Activated CD8-positive, alpha-beta T cell treated with anti-CD3 and anti-CD28 coated beads for 36 hours (primary cell): ENCODE measurements around the gene FILIP1L. TPM values are rescaled to one million over a fixed set of nuclear protein-coding genes. Genes with fewer than 3 reads are reported as not detected.
A peak's percentile ranks its signal among the peaks of the same experiment; 100 is the strongest.
"Not testable (repeated sequence)": the region's sequence is repeated elsewhere in the genome, so short reads cannot be mapped to it uniquely, and the experiment has no call there.

ENCODE experiments used
- ATAC-seq: fragments of 200-7000 bp; cut with Tn5 transposase; one replicate; pipeline ENCODE4 v1.10.0; 2021; ENCODE audit warnings: mild to moderate bottlenecking, moderate library complexity
- CTCF ChIA-PET: fragments of 350-600 bp; sonication (Branson Sonifier 250); formaldehyde crosslinking; loops from one replicate; lab custom pipeline; 2021; ENCODE audit warnings: antibody characterized with exemption; lab: Charles Lee
- POLR2A ChIA-PET: fragments of 350-600 bp; sonication (Branson Sonifier 250); formaldehyde crosslinking; loops from one replicate; lab custom pipeline; 2021; ENCODE audit warnings: antibody characterized with exemption; lab: Charles Lee
- DNase-seq: peaks from one replicate; pipeline ENCODE4 v3.0.0-alpha.2; 2020
- H3K27ac Mint-ChIP-seq: one replicate; pipeline ENCODE4 v1.8.0; 2021; ENCODE audit warnings: mild to moderate bottlenecking, mixed read lengths
- H3K27me3 Mint-ChIP-seq: one replicate; pipeline ENCODE4 v1.8.0; 2021; ENCODE audit warnings: mixed read lengths
- H3K36me3 Mint-ChIP-seq: one replicate; pipeline ENCODE4 v1.8.0; 2021; ENCODE audit warnings: low read depth, mixed read lengths
- H3K4me1 Mint-ChIP-seq: one replicate; pipeline ENCODE4 v1.8.0; 2021; ENCODE audit warnings: low read depth, mixed read lengths
- H3K4me3 Mint-ChIP-seq: one replicate; pipeline ENCODE4 v1.8.0; 2021; ENCODE audit warnings: mild to moderate bottlenecking, moderate library complexity, mixed read lengths
- H3K9me3 Mint-ChIP-seq: one replicate; pipeline ENCODE4 v1.8.0; 2021; ENCODE audit warnings: mixed read lengths
- intact Hi-C: fragments of 100-400 bp; cut with micrococcal nuclease; formaldehyde crosslinking; loops from one replicate; pipeline ENCODE4 v1.10.0; 2022
- total RNA-seq, 2 experiments: library from RNA; stranded (reverse); gene quantifications; one replicate each; pipeline ENCODE4 v1.2.3, GENCODE V29; 2021
- TF ChIP-seq, protein P1 (sequence below): fragments of 200-600 bp; IDR thresholded peaks from one replicate; pipeline ENCODE4 v1.8.0; 2022; ENCODE audit warnings: antibody characterized with exemption, mild to moderate bottlenecking

The FILIP1L gene
- total RNA-seq, 2 experiments from 2014 or later, result 0.11 to 0.13 TPM

DNA sequence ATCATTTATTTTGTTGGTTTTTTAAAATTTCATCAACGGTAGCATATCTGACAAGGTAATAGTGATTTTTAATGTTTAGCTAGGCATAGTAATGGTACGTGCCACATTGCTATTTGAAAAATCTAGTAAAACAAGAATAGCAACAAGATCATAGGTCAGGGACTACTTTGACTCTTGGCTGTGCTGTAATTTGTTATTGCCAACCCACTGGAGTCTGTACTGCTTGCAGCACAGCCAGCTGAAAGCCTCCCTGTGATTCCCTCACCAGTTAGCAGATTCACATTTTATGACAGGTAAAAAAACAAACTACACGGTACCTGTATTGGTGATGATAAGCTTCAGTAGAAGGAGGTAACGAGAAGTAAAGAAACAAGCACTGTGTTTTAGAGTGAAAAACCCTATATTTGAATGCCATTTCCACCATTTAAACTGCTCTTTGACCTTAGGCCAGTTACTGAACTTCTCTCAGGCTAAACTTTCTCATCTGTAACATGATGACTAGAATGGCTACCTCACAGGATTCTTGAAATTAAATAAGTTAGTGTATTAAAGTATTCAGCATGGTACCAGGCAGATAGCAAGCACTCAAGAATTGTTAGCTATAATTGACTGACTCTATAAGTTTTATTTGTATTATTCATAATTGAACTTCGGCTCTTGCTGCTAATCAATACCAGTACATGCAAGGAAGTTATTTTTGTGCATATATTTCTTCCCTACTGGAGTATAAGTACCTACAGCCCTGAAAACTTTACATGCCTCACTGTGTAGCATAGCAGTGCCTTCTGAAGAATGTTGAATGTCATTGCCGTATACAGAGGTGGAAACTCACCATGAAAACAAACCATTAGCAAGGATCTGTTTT is 16.1 kb downstream of the FILIP1L start:
- intact Hi-C loops, result no loop called here
- ChIA-PET CTCF (interaction anchor here (0.7 to 2.1 kb wide), 4 partner anchors 8 to 279 kb away, joined by 3 to 9 read pairs (median 5); no protein-coding TSS in a partner anchor), POLR2A (interaction anchor here (0.7 kb wide), 1 partner anchor 405 kb away, joined by 3 read pairs; no protein-coding TSS in a partner anchor)
- peaks cover 2% of the 10 kb centered on the region for H3K9me3 Mint-ChIP-seq
- no peak for ATAC-seq
- TF ChIP-seq, protein P1, sequence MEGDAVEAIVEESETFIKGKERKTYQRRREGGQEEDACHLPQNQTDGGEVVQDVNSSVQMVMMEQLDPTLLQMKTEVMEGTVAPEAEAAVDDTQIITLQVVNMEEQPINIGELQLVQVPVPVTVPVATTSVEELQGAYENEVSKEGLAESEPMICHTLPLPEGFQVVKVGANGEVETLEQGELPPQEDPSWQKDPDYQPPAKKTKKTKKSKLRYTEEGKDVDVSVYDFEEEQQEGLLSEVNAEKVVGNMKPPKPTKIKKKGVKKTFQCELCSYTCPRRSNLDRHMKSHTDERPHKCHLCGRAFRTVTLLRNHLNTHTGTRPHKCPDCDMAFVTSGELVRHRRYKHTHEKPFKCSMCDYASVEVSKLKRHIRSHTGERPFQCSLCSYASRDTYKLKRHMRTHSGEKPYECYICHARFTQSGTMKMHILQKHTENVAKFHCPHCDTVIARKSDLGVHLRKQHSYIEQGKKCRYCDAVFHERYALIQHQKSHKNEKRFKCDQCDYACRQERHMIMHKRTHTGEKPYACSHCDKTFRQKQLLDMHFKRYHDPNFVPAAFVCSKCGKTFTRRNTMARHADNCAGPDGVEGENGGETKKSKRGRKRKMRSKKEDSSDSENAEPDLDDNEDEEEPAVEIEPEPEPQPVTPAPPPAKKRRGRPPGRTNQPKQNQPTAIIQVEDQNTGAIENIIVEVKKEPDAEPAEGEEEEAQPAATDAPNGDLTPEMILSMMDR, result no peak
- DNase-seq, result no peak
- no peak overlapping the region for H3K4me3 Mint-ChIP-seq
- no peak overlapping the region for H3K27ac Mint-ChIP-seq
- H3K36me3 Mint-ChIP-seq, result peaks cover 17% of the 10 kb centered on the region
- no peaks in the 10 kb centered on the region for H3K27me3 Mint-ChIP-seq
- peaks cover 2% of the 10 kb centered on the region for H3K4me1 Mint-ChIP-seq

DNA sequence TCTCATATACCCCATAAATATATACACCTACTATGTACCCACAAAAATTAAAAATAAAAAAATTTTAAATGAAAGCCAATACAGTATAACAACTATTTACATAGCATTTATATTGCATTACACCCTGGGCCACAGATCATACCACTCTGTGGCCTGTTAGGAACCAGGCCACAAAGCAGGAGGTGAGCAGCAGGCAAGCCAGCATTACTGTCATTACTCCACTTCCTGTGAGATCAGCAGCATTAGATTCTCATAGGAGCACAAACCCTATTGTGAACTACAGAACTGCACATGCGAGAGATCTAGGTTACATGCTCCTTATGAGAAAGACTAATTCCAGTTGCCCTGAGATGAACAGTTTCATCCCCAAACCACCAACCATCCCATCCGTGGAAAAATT is 17.4 kb downstream of the FILIP1L start:
- Mint-ChIP-seq H3K27me3 (no peaks in the 10 kb centered on the region), H3K4me1 (peaks cover 2% of the 10 kb centered on the region), H3K27ac (no peak overlapping the region), H3K36me3 (peaks cover 10% of the 10 kb centered on the region), H3K9me3 (peaks cover 2% of the 10 kb centered on the region), H3K4me3 (no peak overlapping the region)
- ChIA-PET POLR2A (no interaction called here), CTCF (no interaction called here)
- TF ChIP-seq, protein P1, result no peak
- peak; percentile 18 for DNase-seq
- intact Hi-C loops, result no loop called here
- ATAC-seq, result peak; percentile 47

DNA sequence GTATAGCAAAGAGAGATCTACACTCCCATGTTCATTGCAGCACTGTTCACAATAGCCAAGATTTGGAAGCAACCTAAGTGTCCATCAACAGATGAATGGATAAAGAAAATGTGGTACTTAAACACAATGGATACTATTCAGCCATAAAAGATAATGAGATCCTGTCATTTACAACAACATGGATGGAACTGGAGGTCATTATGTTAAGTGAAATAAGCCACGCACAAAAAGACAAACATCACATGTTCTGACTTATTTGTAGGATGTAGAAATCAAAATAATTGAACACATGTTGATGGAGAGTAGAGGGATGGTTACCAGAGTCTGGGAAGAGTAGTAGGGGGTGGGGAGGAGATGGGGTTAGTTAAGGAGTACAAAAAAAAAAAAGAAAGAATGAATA is 18.0 kb downstream of the FILIP1L start:
- H3K27me3 Mint-ChIP-seq, CTCF ChIA-PET, H3K4me3 Mint-ChIP-seq, H3K4me1 Mint-ChIP-seq, H3K27ac Mint-ChIP-seq, H3K36me3 Mint-ChIP-seq, DNase-seq, ATAC-seq, H3K9me3 Mint-ChIP-seq, POLR2A ChIA-PET, intact Hi-C loops: not testable (repeated sequence)

DNA sequence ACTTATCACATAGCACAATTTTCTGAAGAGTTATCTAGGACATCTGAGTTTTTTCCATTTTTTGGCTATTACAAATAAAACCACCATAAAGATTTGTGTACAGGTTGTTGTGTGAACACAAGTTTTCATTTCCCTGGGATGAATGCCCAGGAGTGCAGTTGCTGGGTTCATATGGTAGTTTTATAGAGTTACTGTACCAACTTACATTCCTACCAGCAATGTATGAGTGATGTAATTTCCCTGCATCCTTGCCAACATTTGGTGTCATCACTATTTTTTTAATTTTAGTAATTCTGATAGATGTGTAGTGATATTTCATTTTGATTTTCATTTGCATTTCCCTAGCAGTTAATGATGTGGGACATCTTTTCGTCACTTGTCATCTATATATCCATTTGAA is 20.5 kb downstream of the FILIP1L start:
- intact Hi-C loops, result no loop called here
- CTCF ChIA-PET, result no interaction called here
- no peak for ATAC-seq
- peaks cover 2% of the 10 kb centered on the region for H3K36me3 Mint-ChIP-seq
- H3K4me3 Mint-ChIP-seq, result no peak overlapping the region
- H3K9me3 Mint-ChIP-seq, result no peaks in the 10 kb centered on the region
- no peak for DNase-seq
- H3K27ac Mint-ChIP-seq, result no peak overlapping the region
- no peaks in the 10 kb centered on the region for H3K27me3 Mint-ChIP-seq
- POLR2A ChIA-PET, result no interaction called here
- peaks cover 16% of the 10 kb centered on the region for H3K4me1 Mint-ChIP-seq
- TF ChIP-seq, protein P1, result no peak

DNA sequence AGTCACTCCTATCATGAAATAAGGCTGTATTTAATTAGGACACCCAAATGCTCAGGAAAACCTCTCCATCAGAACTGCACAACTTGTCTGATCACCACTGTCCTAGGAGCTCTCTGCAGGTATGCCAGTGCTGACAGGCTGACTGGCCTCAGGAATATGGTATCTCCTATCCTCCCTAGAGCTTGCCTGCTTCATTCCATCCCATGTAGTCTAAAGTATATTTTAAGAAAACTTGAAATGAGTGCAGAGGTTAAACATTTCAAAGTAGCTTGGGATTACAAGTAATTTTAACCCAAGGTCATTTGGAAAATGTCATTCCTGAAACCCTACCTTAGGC is 23.7 kb downstream of the FILIP1L start:
- H3K9me3 Mint-ChIP-seq, result no peaks in the 10 kb centered on the region
- H3K27me3 Mint-ChIP-seq, result no peaks in the 10 kb centered on the region
- H3K4me3 Mint-ChIP-seq, result no peak overlapping the region
- DNase-seq (no peak), ATAC-seq (peak; percentile 15)
- ChIA-PET POLR2A (interaction anchor here (1.0 kb wide), 1 partner anchor 14 kb away, joined by 3 read pairs; no protein-coding TSS in a partner anchor), CTCF (interaction anchor here (1.0 to 4.4 kb wide), 12 partner anchors 7 to 261 kb away, joined by 3 to 41 read pairs (median 7); no protein-coding TSS in a partner anchor)
- peaks cover 2% of the 10 kb centered on the region for H3K36me3 Mint-ChIP-seq
- intact Hi-C loops, result no loop called here
- H3K27ac Mint-ChIP-seq, result no peak overlapping the region
- TF ChIP-seq, protein P1, result no peak
- H3K4me1 Mint-ChIP-seq, result peaks cover 29% of the 10 kb centered on the region
